Tibial artery (tissue), 4 donors: Measurements from ENCODE around the gene EFNA5.
"Not testable (repeated sequence)": the region's sequence is repeated elsewhere in the genome, so short reads cannot be mapped to it uniquely, and the experiment has no call there.

Experiments
- DNase-seq, 2 donors: peaks; one replicate each; pipeline ENCODE4 v3.0.0-alpha.2; 2019
- H3K27ac ChIP-seq, 2 donors: fragments of 200-600 bp; sonication (generic) in 1 of 2; 1 replicate in 1 of 2; 2 replicates in 1 of 2; pipeline ENCODE4 v1.5.1; 2018 to 2019; ENCODE audit warnings: mild to moderate bottlenecking in 1 of 2
- H3K27me3 ChIP-seq, 2 donors: fragments of 200-600 bp; sonication (generic) in 1 of 2; one replicate each; pipeline versions ENCODE4 v1.5.1 to v1.6.0; 2016 to 2019
- H3K36me3 ChIP-seq, 3 donors: fragments of 200-600 bp; sonication (generic) in 2 of 3; one replicate each; pipeline ENCODE4 v1.5.1; 2016 to 2019; ENCODE audit warnings: mild to moderate bottlenecking in 2 of 3
- H3K4me1 ChIP-seq, 4 donors: fragments of 200-600 bp; sonication (generic) in 2 of 4; 1 replicate in 3 of 4; 2 replicates in 1 of 4; pipeline ENCODE4 v1.5.1; 2016 to 2019
- H3K4me3 ChIP-seq, 2 donors: fragments of 200-600 bp; sonication (generic) in 1 of 2; 1 replicate in 1 of 2; 2 replicates in 1 of 2; pipeline ENCODE4 v1.5.1; 2018 to 2019; ENCODE audit warnings: mild to moderate bottlenecking in 2 of 2
- H3K9me3 ChIP-seq, 3 donors: fragments of 200-600 bp; sonication (generic) in 1 of 3; one replicate each; pipeline ENCODE4 v1.5.1; 2016 to 2019
- intact Hi-C: fragments of 100-400 bp; cut with DNase I; formaldehyde crosslinking; loops from one replicate; pipeline ENCODE4 v1.15.0; 2023; ENCODE audit warnings: low total_unique reads
- TF ChIP-seq, protein P1 (sequence below), 2 experiments: fragments of 200-600 bp in 1 of 2; fragments of 450-650 bp in 1 of 2; IDR thresholded peaks; one replicate each; pipeline ENCODE4 v1.5.1; 2017 to 2019; ENCODE audit warnings: antibody characterized with exemption in 2 of 2, mild to moderate bottlenecking in 1 of 2, moderate library complexity in 1 of 2

EFNA5 gene

GRCh38 chr5:107361945-107362344, 308.8 kb downstream of the EFNA5 start:
- Histone ChIP-seq H3K36me3 (no peaks in the 10 kb centered on the region), H3K27ac (no peak overlapping the region), H3K4me1 (no peaks in the 10 kb centered on the region), H3K27me3 (no peaks in the 10 kb centered on the region), H3K9me3 (no peaks in the 10 kb centered on the region), H3K4me3 (no peak overlapping the region)
- TF ChIP-seq, protein P1, sequence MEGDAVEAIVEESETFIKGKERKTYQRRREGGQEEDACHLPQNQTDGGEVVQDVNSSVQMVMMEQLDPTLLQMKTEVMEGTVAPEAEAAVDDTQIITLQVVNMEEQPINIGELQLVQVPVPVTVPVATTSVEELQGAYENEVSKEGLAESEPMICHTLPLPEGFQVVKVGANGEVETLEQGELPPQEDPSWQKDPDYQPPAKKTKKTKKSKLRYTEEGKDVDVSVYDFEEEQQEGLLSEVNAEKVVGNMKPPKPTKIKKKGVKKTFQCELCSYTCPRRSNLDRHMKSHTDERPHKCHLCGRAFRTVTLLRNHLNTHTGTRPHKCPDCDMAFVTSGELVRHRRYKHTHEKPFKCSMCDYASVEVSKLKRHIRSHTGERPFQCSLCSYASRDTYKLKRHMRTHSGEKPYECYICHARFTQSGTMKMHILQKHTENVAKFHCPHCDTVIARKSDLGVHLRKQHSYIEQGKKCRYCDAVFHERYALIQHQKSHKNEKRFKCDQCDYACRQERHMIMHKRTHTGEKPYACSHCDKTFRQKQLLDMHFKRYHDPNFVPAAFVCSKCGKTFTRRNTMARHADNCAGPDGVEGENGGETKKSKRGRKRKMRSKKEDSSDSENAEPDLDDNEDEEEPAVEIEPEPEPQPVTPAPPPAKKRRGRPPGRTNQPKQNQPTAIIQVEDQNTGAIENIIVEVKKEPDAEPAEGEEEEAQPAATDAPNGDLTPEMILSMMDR (IDR thresholded peaks at IDR 0.05) = no peak
- intact Hi-C loops = no loop called here
- DNase-seq = peak in 1 of 2 donors; percentile 52

GRCh38 chr5:107359916-107360234, 310.9 kb downstream of the EFNA5 start:
- Histone ChIP-seq H3K27me3 (no peaks in the 10 kb centered on the region), H3K36me3 (no peaks in the 10 kb centered on the region), H3K27ac (no peak overlapping the region), H3K4me1 (no peaks in the 10 kb centered on the region), H3K4me3 (no peak overlapping the region), H3K9me3 (no peaks in the 10 kb centered on the region)
- TF ChIP-seq, protein P1 (IDR thresholded peaks at IDR 0.05) = peak in 1 of 2 experiments; percentile 5
- DNase-seq = no peak
- intact Hi-C loops = no loop called here

DNA sequence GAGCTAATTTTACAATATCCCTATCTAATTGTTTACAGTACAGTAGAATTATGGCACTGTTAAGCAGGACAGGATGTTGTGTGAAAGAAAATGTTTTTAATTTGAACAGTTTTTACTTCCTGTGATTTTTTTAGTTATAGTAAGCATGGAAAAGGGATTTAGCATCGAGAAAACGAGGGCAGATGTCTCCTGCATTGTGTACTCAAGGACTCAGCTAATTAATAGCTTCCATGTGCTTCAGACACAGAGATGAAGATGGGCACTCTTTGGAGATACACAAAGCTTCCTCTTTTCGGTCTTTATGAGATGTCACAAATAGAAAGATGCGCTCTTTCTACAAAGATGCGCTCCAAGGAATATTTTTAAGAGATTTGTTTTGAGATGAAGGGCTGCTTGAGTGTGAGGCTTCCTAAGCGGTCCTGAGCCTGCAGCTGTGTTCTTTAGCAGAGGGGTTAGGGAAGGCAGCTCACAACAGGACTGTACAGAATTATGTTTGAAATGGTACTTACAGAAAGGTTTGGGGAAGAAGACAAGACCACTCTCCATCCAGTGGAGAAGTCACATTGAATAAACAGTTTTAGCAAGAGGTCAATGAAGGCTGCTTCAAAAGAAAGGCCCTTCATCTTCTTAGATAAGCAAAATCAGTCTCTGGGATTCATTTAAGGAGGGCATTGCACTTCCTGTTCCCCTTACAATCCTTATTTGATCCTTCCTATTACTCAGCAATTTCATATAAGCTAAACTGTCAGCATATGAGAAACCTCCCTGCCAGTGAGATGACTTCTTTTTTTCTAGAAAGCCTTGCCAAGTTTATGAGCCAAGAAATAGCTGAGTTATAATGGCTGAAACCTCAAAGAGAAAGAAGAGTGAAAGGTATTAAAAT, 311.5 kb downstream of the EFNA5 start:
- no peaks in the 10 kb centered on the region for H3K9me3 ChIP-seq
- TF ChIP-seq, protein P1 (IDR thresholded peaks at IDR 0.05) = no peak
- no peaks in the 10 kb centered on the region for H3K36me3 ChIP-seq
- no peaks in the 10 kb centered on the region for H3K27me3 ChIP-seq
- no peak for DNase-seq
- intact Hi-C loops = no loop called here
- no peak overlapping the region for H3K27ac ChIP-seq
- no peak overlapping the region for H3K4me3 ChIP-seq
- H3K4me1 ChIP-seq = no peaks in the 10 kb centered on the region

DNA sequence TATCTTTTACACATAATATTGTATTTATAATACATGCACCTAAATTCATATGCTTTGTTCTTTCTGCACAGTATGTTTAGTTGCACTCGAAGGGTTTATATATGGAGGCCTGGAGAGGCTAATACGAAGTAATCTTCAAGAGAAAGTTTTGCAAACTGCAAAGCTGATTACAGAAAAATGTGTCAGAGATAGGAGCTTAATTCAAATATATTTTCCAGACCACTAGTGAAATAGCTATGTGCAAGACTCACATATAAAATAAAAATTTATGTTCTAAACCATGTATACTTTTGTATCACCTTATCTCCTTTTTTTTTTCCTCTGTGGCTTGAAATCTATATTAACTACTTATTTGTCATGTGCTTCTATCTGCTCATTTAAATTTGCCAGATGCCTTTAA, 313.8 kb downstream of the EFNA5 start:
- no peak overlapping the region for H3K4me3 ChIP-seq
- intact Hi-C loops = no loop called here
- H3K36me3 ChIP-seq = no peaks in the 10 kb centered on the region
- no peaks in the 10 kb centered on the region for H3K4me1 ChIP-seq
- no peaks in the 10 kb centered on the region for H3K27me3 ChIP-seq
- no peaks in the 10 kb centered on the region for H3K9me3 ChIP-seq
- no peak overlapping the region for H3K27ac ChIP-seq
- TF ChIP-seq, protein P1 (IDR thresholded peaks at IDR 0.05) = no peak
- DNase-seq = no peak

DNA sequence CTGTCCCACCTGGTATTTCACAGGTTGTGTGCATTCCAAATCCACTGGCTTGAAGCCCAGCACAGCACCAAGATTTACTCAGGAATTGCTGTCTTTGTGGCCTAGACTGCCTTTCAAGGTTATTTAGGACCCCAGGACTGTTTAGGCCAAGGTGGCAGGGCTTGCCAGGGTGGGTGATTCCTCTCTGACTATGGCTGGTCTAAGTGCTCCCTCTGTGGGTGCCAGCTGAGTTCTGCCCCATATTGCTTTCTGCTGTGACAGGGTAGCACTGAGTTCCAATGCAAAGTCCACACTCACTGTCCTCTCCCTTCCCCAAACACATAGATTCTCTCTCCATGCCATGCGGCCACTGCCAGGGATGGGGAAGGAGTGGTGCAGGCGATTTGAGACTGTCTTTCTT, 318.2 kb downstream of the EFNA5 start:
- no peaks in the 10 kb centered on the region for H3K27me3 ChIP-seq
- intact Hi-C loops = no loop called here
- TF ChIP-seq, protein P1 (IDR thresholded peaks at IDR 0.05) = no peak
- H3K9me3 ChIP-seq = peaks cover 0 to 3% (median 0%) of the 10 kb centered on the region in 3 donors
- no peaks in the 10 kb centered on the region for H3K36me3 ChIP-seq
- no peak for DNase-seq
- H3K27ac ChIP-seq = no peak overlapping the region
- no peak overlapping the region for H3K4me3 ChIP-seq
- H3K4me1 ChIP-seq = no peaks in the 10 kb centered on the region

DNA sequence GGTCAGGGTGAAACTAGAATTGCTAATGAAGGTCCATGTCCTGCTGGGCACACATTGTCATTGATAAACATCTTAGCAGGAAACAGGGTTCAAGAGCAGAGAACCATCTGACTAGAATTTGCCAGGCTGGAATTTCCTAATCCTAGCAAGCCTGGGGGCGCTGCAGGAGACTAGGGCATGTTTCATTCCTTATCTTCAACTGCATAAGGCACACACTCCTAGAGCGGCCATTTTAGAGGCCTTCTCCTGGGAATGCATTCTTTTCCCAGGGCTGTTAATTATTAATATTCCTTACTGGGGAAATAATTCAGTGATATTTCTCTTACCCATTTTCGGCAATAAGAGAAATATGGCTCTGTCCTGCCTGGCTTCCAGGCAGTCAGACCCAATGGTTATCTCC, 324.2 kb downstream of the EFNA5 start:
- H3K4me1 ChIP-seq, H3K27ac ChIP-seq, intact Hi-C loops, H3K4me3 ChIP-seq, H3K36me3 ChIP-seq, DNase-seq, H3K27me3 ChIP-seq: not testable (repeated sequence)
- peaks cover 0 to 20% (median 16%) of the 10 kb centered on the region in 3 donors for H3K9me3 ChIP-seq
